ENCODE results near the gene FOXRED1.

The FOXRED1 gene

DNA sequence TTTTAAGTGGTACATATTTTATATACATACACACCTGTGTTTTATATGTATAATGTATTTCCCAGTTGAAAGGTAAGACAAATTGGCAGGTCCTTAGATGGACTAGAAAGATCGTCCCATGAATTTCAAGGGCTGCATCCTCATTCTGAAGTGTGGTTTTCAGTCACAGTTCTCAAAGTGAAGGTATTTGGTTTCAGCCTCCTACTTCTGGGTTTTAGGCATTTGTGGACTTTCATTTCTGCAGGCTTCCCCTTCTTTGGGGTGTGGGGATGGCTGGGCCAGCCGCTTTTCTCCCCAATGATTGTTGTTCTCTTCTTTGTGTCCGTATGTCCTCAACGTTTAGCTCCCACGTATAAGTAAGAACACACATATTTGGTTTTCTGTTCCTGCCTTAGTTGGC lies 44.9 kb downstream of the FOXRED1 start:
- no peak for DNase-seq

DNA sequence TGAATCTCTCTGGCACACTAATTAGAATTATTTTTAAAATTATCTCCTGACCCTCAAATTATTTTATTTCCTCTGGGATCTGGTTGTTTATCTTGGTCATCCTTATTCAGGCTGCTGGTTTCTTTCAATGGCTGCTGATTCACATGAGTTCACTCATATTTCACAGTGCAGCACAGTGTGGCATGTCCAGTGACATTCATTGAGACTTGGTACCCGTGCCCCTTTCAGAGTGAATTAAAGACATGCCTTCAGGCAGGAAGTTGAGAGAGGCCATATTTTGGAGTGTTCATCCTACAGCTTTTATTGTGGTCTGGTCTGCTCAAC lies 48.4 kb downstream of the FOXRED1 start:
- no peak for DNase-seq

GRCh38 chr11:126317756-126318573 lies 49.0 kb downstream of the FOXRED1 start:
- DNase-seq, result no peak

DNA sequence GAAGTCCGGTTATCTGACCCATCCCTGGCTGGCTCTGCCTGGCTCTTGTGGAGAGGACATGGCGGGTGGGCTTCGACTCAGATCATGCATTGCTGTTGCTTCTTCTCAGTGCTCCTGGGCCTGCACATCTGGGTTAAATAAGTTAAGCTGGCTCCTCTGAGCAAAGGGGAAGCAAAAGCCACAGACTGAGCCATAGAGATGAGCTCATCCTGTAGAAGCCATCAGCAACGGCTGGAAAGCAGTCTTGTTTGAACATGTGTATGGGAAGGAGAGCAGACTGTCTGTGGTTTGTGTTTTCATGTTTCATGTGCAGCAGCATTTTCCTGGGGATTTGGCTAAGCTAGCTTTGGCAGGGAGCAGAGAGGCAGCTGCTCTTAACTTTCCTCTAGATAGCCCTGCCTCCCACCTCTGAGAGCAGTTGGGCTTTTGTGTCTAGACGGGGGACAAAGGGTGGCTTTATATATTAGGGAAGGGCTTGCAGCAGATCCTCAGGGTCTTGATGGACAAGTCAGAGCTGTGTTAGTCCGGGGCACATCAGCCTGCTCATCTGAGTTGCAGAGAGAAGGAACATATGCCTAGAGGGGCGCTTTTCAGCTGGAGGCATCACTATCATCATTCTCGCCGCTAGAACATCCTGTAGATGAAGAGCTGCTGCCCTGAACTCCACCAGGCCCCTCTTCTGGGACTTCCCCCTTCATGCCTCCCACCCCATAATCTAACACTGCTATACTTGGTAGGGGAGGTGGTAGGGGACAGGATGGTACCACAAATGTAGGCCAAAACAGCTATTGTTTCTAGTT lies 49.8 kb downstream of the FOXRED1 start:
- DNase-seq, result no peak

DNA sequence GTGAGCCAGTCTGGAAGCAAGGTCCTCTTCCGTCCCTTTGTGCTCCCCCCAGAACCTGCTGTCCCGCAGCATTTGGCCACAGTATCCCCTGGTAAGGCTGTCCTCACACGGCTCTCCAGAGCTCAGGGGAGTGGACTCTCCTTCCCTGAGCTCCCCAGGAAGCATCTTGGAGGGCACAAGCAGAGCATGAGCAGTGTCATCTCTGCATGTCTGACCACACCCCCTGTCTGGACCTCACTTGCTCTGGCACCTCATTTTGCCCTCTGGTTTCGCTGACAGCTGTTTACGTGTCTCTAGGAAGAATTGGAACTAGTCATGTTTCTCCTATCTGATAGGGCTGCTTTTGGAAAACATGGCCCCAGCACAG lies 50.4 kb downstream of the FOXRED1 start:
- DNase-seq, result no peak

GRCh38 chr11:126322996-126323395 lies 54.0 kb downstream of the FOXRED1 start:
- no peak for DNase-seq

DNA sequence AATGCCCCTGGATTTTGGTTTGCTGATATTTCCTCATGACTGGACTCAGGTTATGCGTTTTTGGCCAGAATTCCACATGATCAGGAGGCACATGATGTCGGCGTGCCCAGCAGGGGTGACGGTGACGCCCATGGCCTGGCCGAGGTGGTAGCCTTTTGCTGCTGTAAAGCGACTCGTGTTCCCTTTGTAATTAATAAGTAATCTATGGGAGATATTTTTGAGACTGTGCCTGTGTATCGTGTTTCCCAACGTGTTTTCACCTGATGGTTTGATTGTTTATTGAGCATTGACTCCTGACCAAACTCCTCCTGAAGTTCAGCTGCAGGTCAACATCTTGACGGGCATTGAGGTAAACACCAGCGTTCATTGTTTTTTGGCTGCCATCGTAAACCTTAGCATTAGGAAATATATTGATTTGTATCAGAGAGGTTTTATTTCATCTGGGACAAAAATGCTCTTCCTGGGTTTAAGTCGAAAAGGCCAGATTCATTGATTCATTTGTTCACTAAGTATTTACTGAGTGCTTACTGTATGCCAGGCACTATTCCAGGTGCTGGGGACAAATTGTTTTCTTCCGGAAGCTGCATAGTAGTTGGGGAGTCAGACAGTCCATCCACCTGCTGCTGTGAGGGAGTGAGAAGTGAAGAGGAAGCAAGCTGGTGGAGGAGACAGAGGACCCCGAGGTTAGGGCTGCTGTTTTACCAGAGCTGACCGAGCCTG lies 58.5 kb downstream of the FOXRED1 start:
- no peak for DNase-seq
